IPS-15b (cell line): ENCODE measurements around the gene ZBTB7C.

Experiments
- H3K27me3 ChIP-seq: one replicate; pipeline ENCODE4 v1.6.1; 2013; ENCODE audit warnings: low read length; ENCODE audit not compliant: control insufficient read depth, insufficient read depth
- H3K36me3 ChIP-seq: one replicate; pipeline ENCODE4 v1.6.1; 2013; ENCODE audit warnings: low read length; ENCODE audit not compliant: control insufficient read depth, insufficient read depth
- H3K4me1 ChIP-seq: one replicate; pipeline ENCODE4 v1.6.1; 2013; ENCODE audit warnings: mild to moderate bottlenecking, low read length; ENCODE audit not compliant: control insufficient read depth, insufficient read depth
- H3K4me3 ChIP-seq: one replicate; pipeline ENCODE4 v1.5.1; 2013; ENCODE audit warnings: low read depth, low read length
- H3K9ac ChIP-seq: one replicate; pipeline ENCODE4 v1.6.1; 2013; ENCODE audit warnings: low read depth, mild to moderate bottlenecking, low read length
- H3K9me3 ChIP-seq: one replicate; pipeline ENCODE4 v1.6.1; 2013; ENCODE audit warnings: mild to moderate bottlenecking, low read length; ENCODE audit not compliant: control insufficient read depth, insufficient read depth

ZBTB7C gene

GRCh38 chr18:48129621-48130082 lies 279.5 kb downstream of the ZBTB7C start:
- no peaks in the 10 kb centered on the region for H3K36me3 ChIP-seq
- no peak overlapping the region for H3K4me3 ChIP-seq
- peaks cover 6% of the 10 kb centered on the region for H3K27me3 ChIP-seq
- no peaks in the 10 kb centered on the region for H3K9me3 ChIP-seq
- H3K9ac ChIP-seq, result no peak overlapping the region
- peaks cover 3% of the 10 kb centered on the region for H3K4me1 ChIP-seq

GRCh38 chr18:48127606-48128005 lies 281.6 kb downstream of the ZBTB7C start:
- H3K27me3 ChIP-seq, result no peaks in the 10 kb centered on the region
- H3K9ac ChIP-seq, result no peak overlapping the region
- H3K36me3 ChIP-seq, result no peaks in the 10 kb centered on the region
- H3K4me1 ChIP-seq, result peaks cover 5% of the 10 kb centered on the region
- H3K9me3 ChIP-seq, result no peaks in the 10 kb centered on the region
- no peak overlapping the region for H3K4me3 ChIP-seq

- Histone ChIP-seq H3K27me3 (no peaks in the 10 kb centered on the region), H3K4me1 (peaks cover 5% of the 10 kb centered on the region), H3K9me3 (no peaks in the 10 kb centered on the region), H3K36me3 (no peaks in the 10 kb centered on the region), H3K9ac (no peak overlapping the region), H3K4me3 (no peak overlapping the region)
These were observed 282.9 kb downstream of the ZBTB7C start for GRCh38 chr18:48126240-48126639.

GRCh38 chr18:48125724-48126123 lies 283.5 kb downstream of the ZBTB7C start:
- Histone ChIP-seq H3K9me3 (no peaks in the 10 kb centered on the region), H3K9ac (no peak overlapping the region), H3K36me3 (no peaks in the 10 kb centered on the region), H3K4me1 (peaks cover 5% of the 10 kb centered on the region), H3K4me3 (no peak overlapping the region), H3K27me3 (no peaks in the 10 kb centered on the region)

GRCh38 chr18:48124857-48125626 lies 284.1 kb downstream of the ZBTB7C start:
- no peaks in the 10 kb centered on the region for H3K36me3 ChIP-seq
- H3K27me3 ChIP-seq, result no peaks in the 10 kb centered on the region
- peaks cover 3% of the 10 kb centered on the region for H3K4me1 ChIP-seq
- H3K9me3 ChIP-seq, result no peaks in the 10 kb centered on the region
- no peak overlapping the region for H3K4me3 ChIP-seq
- H3K9ac ChIP-seq, result no peak overlapping the region

GRCh38 chr18:48123941-48124340 lies 285.2 kb downstream of the ZBTB7C start:
- Histone ChIP-seq H3K4me1 (peaks cover 2% of the 10 kb centered on the region), H3K4me3 (no peak overlapping the region), H3K9me3 (no peaks in the 10 kb centered on the region), H3K36me3 (no peaks in the 10 kb centered on the region), H3K27me3 (no peaks in the 10 kb centered on the region), H3K9ac (no peak overlapping the region)

GRCh38 chr18:48123324-48123723 lies 285.9 kb downstream of the ZBTB7C start:
- Histone ChIP-seq H3K27me3 (no peaks in the 10 kb centered on the region), H3K4me1 (peaks cover 2% of the 10 kb centered on the region), H3K4me3 (no peak overlapping the region), H3K36me3 (no peaks in the 10 kb centered on the region), H3K9ac (no peak overlapping the region), H3K9me3 (no peaks in the 10 kb centered on the region)

- Histone ChIP-seq H3K36me3 (no peaks in the 10 kb centered on the region), H3K4me3 (no peak overlapping the region), H3K9ac (no peak overlapping the region), H3K4me1 (peaks cover 2% of the 10 kb centered on the region), H3K27me3 (no peaks in the 10 kb centered on the region), H3K9me3 (no peaks in the 10 kb centered on the region)
These were observed 286.4 kb downstream of the ZBTB7C start for GRCh38 chr18:48122816-48123215.

GRCh38 chr18:48122376-48122775 lies 286.8 kb downstream of the ZBTB7C start:
- no peaks in the 10 kb centered on the region for H3K9me3 ChIP-seq
- no peak overlapping the region for H3K4me3 ChIP-seq
- no peaks in the 10 kb centered on the region for H3K27me3 ChIP-seq
- no peaks in the 10 kb centered on the region for H3K36me3 ChIP-seq
- H3K4me1 ChIP-seq, result peaks cover 2% of the 10 kb centered on the region
- no peak overlapping the region for H3K9ac ChIP-seq

GRCh38 chr18:48121752-48122151 lies 287.4 kb downstream of the ZBTB7C start:
- Histone ChIP-seq H3K9ac (no peak overlapping the region), H3K27me3 (no peaks in the 10 kb centered on the region), H3K4me1 (peaks cover 2% of the 10 kb centered on the region), H3K9me3 (no peaks in the 10 kb centered on the region), H3K36me3 (no peaks in the 10 kb centered on the region), H3K4me3 (no peak overlapping the region)

- Histone ChIP-seq H3K4me3 (no peak overlapping the region), H3K9me3 (no peaks in the 10 kb centered on the region), H3K4me1 (no peaks in the 10 kb centered on the region), H3K27me3 (no peaks in the 10 kb centered on the region), H3K36me3 (no peaks in the 10 kb centered on the region), H3K9ac (no peak overlapping the region)
These were observed 290.0 kb downstream of the ZBTB7C start for GRCh38 chr18:48119204-48119603.

GRCh38 chr18:48116873-48117630 lies 292.1 kb downstream of the ZBTB7C start:
- Histone ChIP-seq H3K36me3 (no peaks in the 10 kb centered on the region), H3K9me3 (no peaks in the 10 kb centered on the region), H3K4me3 (no peak overlapping the region), H3K4me1 (no peaks in the 10 kb centered on the region), H3K9ac (no peak overlapping the region), H3K27me3 (no peaks in the 10 kb centered on the region)
